ENCODE results near the gene CCDC59. TPM values are rescaled to one million over a fixed set of nuclear protein-coding genes. Genes with fewer than 3 reads are reported as not detected.
A peak's percentile ranks its signal among the peaks of the same experiment; 100 is the strongest.

CCDC59 gene
- total and polyA plus RNA-seq, 10 of the 15 experiments (the other 5 are each of a cell fraction or from before 2014, with no cell fraction given), result 30.4 to 128 (median 84.0) TPM

GRCh38 chr12:82358200-82359114 is at the start of gene CCDC59, which contains the start of gene METTL25 (continued):
- peak; percentile 47; the same call in 1 of the 2 replicates for TF ChIP-seq MTA3 (IDR thresholded peaks at IDR 0.05; ENCODE audit: borderline replicate concordance, low read length)
- TF ChIP-seq IRF4 (IDR thresholded peaks at IDR 0.05; ENCODE audit: low read depth, low read length), result peak; percentile 79
- TF ChIP-seq, protein P1, sequence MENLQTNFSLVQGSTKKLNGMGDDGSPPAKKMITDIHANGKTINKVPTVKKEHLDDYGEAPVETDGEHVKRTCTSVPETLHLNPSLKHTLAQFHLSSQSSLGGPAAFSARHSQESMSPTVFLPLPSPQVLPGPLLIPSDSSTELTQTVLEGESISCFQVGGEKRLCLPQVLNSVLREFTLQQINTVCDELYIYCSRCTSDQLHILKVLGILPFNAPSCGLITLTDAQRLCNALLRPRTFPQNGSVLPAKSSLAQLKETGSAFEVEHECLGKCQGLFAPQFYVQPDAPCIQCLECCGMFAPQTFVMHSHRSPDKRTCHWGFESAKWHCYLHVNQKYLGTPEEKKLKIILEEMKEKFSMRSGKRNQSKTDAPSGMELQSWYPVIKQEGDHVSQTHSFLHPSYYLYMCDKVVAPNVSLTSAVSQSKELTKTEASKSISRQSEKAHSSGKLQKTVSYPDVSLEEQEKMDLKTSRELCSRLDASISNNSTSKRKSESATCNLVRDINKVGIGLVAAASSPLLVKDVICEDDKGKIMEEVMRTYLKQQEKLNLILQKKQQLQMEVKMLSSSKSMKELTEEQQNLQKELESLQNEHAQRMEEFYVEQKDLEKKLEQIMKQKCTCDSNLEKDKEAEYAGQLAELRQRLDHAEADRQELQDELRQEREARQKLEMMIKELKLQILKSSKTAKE (IDR thresholded peaks at IDR 0.05; ENCODE audit: low read depth, poor library complexity, severe bottlenecking), result peak; percentile 79
- no peak for TF ChIP-seq BMI1 (IDR thresholded peaks at IDR 0.05; ENCODE audit: borderline replicate concordance)
- TF ChIP-seq BACH1 (IDR thresholded peaks at IDR 0.05; ENCODE audit: borderline replicate concordance), result peak; percentile 77
- 0 out of 2 replicates have a peak, but pooled peaks have one; percentile 54 for TF ChIP-seq RFX5 (IDR thresholded peaks at IDR 0.05; ENCODE audit: low read depth, low read length)
- peak; percentile 77; the same call in 1 of the 2 replicates for TF ChIP-seq NKRF (conservative IDR thresholded peaks at IDR 0.05)
- peak; percentile 83 for TF ChIP-seq SPI1 (IDR thresholded peaks at IDR 0.05; ENCODE audit: borderline replicate concordance, insufficient read depth, low read depth, low read length)
- TF ChIP-seq, protein P2, sequence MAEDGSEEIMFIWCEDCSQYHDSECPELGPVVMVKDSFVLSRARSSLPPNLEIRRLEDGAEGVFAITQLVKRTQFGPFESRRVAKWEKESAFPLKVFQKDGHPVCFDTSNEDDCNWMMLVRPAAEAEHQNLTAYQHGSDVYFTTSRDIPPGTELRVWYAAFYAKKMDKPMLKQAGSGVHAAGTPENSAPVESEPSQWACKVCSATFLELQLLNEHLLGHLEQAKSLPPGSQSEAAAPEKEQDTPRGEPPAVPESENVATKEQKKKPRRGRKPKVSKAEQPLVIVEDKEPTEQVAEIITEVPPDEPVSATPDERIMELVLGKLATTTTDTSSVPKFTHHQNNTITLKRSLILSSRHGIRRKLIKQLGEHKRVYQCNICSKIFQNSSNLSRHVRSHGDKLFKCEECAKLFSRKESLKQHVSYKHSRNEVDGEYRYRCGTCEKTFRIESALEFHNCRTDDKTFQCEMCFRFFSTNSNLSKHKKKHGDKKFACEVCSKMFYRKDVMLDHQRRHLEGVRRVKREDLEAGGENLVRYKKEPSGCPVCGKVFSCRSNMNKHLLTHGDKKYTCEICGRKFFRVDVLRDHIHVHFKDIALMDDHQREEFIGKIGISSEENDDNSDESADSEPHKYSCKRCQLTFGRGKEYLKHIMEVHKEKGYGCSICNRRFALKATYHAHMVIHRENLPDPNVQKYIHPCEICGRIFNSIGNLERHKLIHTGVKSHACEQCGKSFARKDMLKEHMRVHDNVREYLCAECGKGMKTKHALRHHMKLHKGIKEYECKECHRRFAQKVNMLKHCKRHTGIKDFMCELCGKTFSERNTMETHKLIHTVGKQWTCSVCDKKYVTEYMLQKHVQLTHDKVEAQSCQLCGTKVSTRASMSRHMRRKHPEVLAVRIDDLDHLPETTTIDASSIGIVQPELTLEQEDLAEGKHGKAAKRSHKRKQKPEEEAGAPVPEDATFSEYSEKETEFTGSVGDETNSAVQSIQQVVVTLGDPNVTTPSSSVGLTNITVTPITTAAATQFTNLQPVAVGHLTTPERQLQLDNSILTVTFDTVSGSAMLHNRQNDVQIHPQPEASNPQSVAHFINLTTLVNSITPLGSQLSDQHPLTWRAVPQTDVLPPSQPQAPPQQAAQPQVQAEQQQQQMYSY (CRISPR knock-in tag; IDR thresholded peaks at IDR 0.05), result no peak
- TF ChIP-seq CBX5 (IDR thresholded peaks at IDR 0.05; ENCODE audit: low read depth), result peak; percentile 99
- TF ChIP-seq TARDBP (IDR thresholded peaks at IDR 0.05; ENCODE audit: borderline replicate concordance), result peak; percentile 87; the same call in 1 of the 2 replicates
- TF ChIP-seq, protein P3, sequence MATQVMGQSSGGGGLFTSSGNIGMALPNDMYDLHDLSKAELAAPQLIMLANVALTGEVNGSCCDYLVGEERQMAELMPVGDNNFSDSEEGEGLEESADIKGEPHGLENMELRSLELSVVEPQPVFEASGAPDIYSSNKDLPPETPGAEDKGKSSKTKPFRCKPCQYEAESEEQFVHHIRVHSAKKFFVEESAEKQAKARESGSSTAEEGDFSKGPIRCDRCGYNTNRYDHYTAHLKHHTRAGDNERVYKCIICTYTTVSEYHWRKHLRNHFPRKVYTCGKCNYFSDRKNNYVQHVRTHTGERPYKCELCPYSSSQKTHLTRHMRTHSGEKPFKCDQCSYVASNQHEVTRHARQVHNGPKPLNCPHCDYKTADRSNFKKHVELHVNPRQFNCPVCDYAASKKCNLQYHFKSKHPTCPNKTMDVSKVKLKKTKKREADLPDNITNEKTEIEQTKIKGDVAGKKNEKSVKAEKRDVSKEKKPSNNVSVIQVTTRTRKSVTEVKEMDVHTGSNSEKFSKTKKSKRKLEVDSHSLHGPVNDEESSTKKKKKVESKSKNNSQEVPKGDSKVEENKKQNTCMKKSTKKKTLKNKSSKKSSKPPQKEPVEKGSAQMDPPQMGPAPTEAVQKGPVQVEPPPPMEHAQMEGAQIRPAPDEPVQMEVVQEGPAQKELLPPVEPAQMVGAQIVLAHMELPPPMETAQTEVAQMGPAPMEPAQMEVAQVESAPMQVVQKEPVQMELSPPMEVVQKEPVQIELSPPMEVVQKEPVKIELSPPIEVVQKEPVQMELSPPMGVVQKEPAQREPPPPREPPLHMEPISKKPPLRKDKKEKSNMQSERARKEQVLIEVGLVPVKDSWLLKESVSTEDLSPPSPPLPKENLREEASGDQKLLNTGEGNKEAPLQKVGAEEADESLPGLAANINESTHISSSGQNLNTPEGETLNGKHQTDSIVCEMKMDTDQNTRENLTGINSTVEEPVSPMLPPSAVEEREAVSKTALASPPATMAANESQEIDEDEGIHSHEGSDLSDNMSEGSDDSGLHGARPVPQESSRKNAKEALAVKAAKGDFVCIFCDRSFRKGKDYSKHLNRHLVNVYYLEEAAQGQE (IDR thresholded peaks at IDR 0.05; ENCODE audit: low read depth, low read length), result peak; percentile 53; the same call in 1 of the 2 replicates
- TF ChIP-seq SRF (IDR thresholded peaks at IDR 0.05; ENCODE audit: low read depth in 2 of 2, low read length in 2 of 2), result peak; percentile 96 to 100
- peak; percentile 96 for TF ChIP-seq CBFB (IDR thresholded peaks at IDR 0.05; ENCODE audit: low read depth)
- TF ChIP-seq FOXM1 (IDR thresholded peaks at IDR 0.05; ENCODE audit: low read depth, low read length), result 0 out of 2 replicates have a peak, but pooled peaks have one; percentile 54
- TF ChIP-seq SUPT20H (IDR thresholded peaks at IDR 0.05; ENCODE audit: borderline replicate concordance, control insufficient read depth, low read depth, low read length), result no peak

Measured in GM12878 (cell line).